CD8-positive, alpha-beta memory T cell (primary cell): ENCODE data around the gene TCOF1. TPM values are rescaled to one million over a fixed set of nuclear protein-coding genes. Genes with fewer than 3 reads are reported as not detected.

Source experiments
- CTCF ChIA-PET: fragments of 350-600 bp; sonication (Branson Sonifier 250); formaldehyde crosslinking; loops from one replicate; lab custom pipeline; 2021; ENCODE audit warnings: antibody characterized with exemption; lab: Charles Lee
- POLR2A ChIA-PET: fragments of 350-600 bp; sonication (Branson Sonifier 250); formaldehyde crosslinking; loops from one replicate; lab custom pipeline; 2021; ENCODE audit warnings: antibody characterized with exemption; lab: Charles Lee
- DNase-seq, 5 donors: peaks; one replicate each; pipeline versions ENCODE4 v3.0.0 to v3.0.0-alpha.2; 2020 to 2022; ENCODE audit warnings: mixed read lengths in 1 of 5
- H3K27ac ChIP-seq: one replicate; pipeline ENCODE4 v1.7.0; 2013; ENCODE audit warnings: low read depth, mild to moderate bottlenecking, low read length, moderate library complexity
- H3K27me3 ChIP-seq: 2 replicates; pipeline ENCODE4 v1.7.0; 2013; ENCODE audit warnings: low read length, mild to moderate bottlenecking; ENCODE audit not compliant: insufficient read depth, poor library complexity, severe bottlenecking
- H3K36me3 ChIP-seq: 2 replicates; pipeline ENCODE4 v1.7.0; 2013; ENCODE audit warnings: mild to moderate bottlenecking, low read length, moderate library complexity; ENCODE audit not compliant: insufficient read depth
- H3K4me1 ChIP-seq: 2 replicates; pipeline ENCODE4 v1.7.0; 2013; ENCODE audit warnings: mild to moderate bottlenecking, low read length, moderate library complexity; ENCODE audit not compliant: insufficient read depth
- H3K4me3 ChIP-seq: 2 replicates; pipeline ENCODE4 v1.7.0; 2013; ENCODE audit warnings: mild to moderate bottlenecking, low read length
- H3K9me3 ChIP-seq: 2 replicates; pipeline ENCODE4 v1.7.0; 2013; ENCODE audit warnings: mild to moderate bottlenecking, low read length
- H3K27ac Mint-ChIP-seq, 8 donors: one replicate each; pipeline ENCODE4 v1.8.0; 2020 to 2021; ENCODE audit warnings: mixed read lengths in 8 of 8, mild to moderate bottlenecking in 6 of 8, inconsistent platforms in 3 of 8, moderate library complexity in 3 of 8
- H3K27me3 Mint-ChIP-seq, 2 donors: one replicate each; pipeline ENCODE4 v1.8.0; 2020 to 2021; ENCODE audit warnings: mixed read lengths in 2 of 2, mild to moderate bottlenecking in 1 of 2, moderate library complexity in 1 of 2
- H3K36me3 Mint-ChIP-seq, 3 donors: one replicate each; pipeline ENCODE4 v1.8.0; 2020 to 2021; ENCODE audit warnings: mixed read lengths in 3 of 3, inconsistent platforms in 1 of 3, mild to moderate bottlenecking in 1 of 3
- H3K4me1 Mint-ChIP-seq, 3 donors: one replicate each; pipeline ENCODE4 v1.8.0; 2020 to 2021; ENCODE audit warnings: mixed read lengths in 3 of 3, inconsistent platforms in 1 of 3, mild to moderate bottlenecking in 1 of 3
- H3K4me3 Mint-ChIP-seq, 7 donors: one replicate each; pipeline ENCODE4 v1.8.0; 2020 to 2021; ENCODE audit warnings: mixed read lengths in 7 of 7, mild to moderate bottlenecking in 6 of 7, moderate library complexity in 4 of 7, inconsistent platforms in 2 of 7
- H3K9me3 Mint-ChIP-seq, 5 donors: one replicate each; pipeline ENCODE4 v1.8.0; 2020 to 2022; ENCODE audit warnings: mixed read lengths in 5 of 5, mild to moderate bottlenecking in 3 of 5, moderate library complexity in 2 of 5, inconsistent platforms in 1 of 5
- polyA plus RNA-seq: library from polyadenylated mRNA; unstranded; fragments of 300-500 nt; fragmentation: Illumina TruSeq; gene quantifications from one replicate; pipeline ENCODE4 v1.2.3, GENCODE V29; 2021
- total RNA-seq, 2 experiments: library from RNA; stranded (reverse); gene quantifications; one replicate each; pipeline ENCODE4 v1.2.3, GENCODE V29; 2021

TCOF1 gene
- total and polyA plus RNA-seq, 3 experiments from 2014 or later = 33.1 to 120 (median 116) TPM

DNA sequence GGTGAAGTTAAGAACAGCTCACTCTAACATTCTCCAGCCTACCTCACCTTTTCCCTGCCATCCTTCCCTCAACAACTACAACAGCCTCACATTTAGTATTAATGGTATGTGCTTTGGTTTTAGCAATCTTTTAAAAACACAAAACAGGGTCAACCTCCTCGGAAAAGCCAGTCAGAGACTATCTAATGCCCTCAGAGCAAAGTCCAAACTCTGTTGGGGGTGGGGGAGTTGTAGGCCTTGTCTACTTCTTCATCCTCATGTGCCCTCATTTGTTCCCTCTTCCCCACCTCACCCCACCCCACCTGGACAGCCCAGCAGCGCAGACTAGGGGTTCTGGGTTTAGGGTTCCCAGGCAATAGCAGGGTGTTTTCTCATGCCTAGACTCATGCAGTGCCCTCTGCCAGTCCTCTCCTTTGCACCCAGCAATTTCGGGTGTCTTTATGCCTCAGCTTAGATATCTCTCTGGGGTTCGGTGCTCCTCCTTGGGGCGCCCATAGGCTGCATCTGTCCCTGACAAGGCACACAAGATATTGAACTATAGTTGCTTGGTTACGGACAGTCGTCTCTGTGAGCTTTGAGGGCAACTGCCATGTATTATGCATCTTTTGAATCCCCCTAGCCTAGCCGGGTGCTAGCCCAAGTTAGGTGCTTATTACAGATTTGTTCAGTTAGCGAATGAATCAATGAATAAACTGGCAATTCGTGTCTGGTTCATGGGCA lies 762 bp upstream of the TCOF1 start:
- H3K9me3 ChIP-seq = no peaks in the 10 kb centered on the region
- H3K9me3 Mint-ChIP-seq = no peaks in the 10 kb centered on the region
- no peak for DNase-seq
- peaks cover 28% of the 10 kb centered on the region for H3K4me1 ChIP-seq
- ChIA-PET CTCF (interaction anchor here (1.0 kb wide), 1 partner anchor 94 kb away, joined by 3 read pairs; no protein-coding TSS in a partner anchor), POLR2A (interaction anchor here (1.6 kb wide), 1 partner anchor 54 kb away, joined by 4 read pairs; no protein-coding TSS in a partner anchor)
- peaks cover 42 to 50% (median 43%) of the 10 kb centered on the region in 3 donors for H3K4me1 Mint-ChIP-seq
- H3K27ac ChIP-seq = no peak overlapping the region
- peak overlapping the region; percentile 81 to 95 (median 90) for H3K4me3 Mint-ChIP-seq
- no peaks in the 10 kb centered on the region for H3K27me3 ChIP-seq
- H3K27me3 Mint-ChIP-seq = peaks cover 0 to 2% of the 10 kb centered on the region in 2 donors
- peaks cover 8% of the 10 kb centered on the region for H3K36me3 ChIP-seq
- H3K36me3 Mint-ChIP-seq = peaks cover 0 to 24% (median 5%) of the 10 kb centered on the region in 3 donors
- H3K27ac Mint-ChIP-seq = peak overlapping the region; percentile 82 to 97 (median 94)
- H3K4me3 ChIP-seq = peak overlapping the region; percentile 37

GRCh38 chr5:150358261-150359095 lies 981 bp downstream of the TCOF1 start:
- ChIA-PET POLR2A (interaction anchor here (1.6 kb wide), 1 partner anchor 52 kb away, joined by 4 read pairs; no protein-coding TSS in a partner anchor), CTCF (interaction anchor here (1.1 to 1.7 kb wide), 2 partner anchors 54 to 91 kb away, joined by 4 to 8 read pairs; partner anchors contain the start of genes CD74 and RPS14)
- Mint-ChIP-seq H3K9me3 (no peaks in the 10 kb centered on the region), H3K36me3 (peaks cover 3 to 41% (median 17%) of the 10 kb centered on the region in 3 donors), H3K27ac (peak overlapping the region; percentile 61 to 97 (median 87)), H3K4me1 (peaks cover 57 to 67% (median 60%) of the 10 kb centered on the region in 3 donors), H3K27me3 (peaks cover 0 to 2% of the 10 kb centered on the region in 2 donors), H3K4me3 (peak overlapping the region; percentile 81 to 95 (median 90))
- Histone ChIP-seq H3K9me3 (no peaks in the 10 kb centered on the region), H3K27me3 (no peaks in the 10 kb centered on the region), H3K4me3 (peak overlapping the region; percentile 61), H3K27ac (peak overlapping the region; percentile 78), H3K36me3 (peaks cover 25% of the 10 kb centered on the region), H3K4me1 (peaks cover 35% of the 10 kb centered on the region)
- no peak for DNase-seq

DNA sequence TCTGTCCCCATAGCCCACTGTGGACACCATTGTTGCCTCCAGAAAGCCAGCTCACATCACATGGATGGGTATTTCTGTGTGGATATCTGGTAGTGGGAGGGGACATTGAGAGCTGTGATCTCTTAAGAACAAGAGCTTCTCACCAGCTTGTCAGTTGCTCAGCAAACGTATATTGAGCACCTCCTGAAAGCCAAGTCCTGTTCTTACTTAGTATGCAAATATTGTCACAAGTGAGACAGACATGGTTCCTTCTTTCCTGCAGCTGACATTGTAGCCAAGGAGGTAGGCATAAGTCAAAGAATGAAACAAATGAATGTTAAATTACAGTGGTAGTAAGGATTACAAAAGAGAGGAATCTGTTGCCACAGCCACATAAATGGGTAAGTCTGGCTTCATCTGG lies 3.8 kb downstream of the TCOF1 start:
- Histone ChIP-seq H3K27ac (no peak overlapping the region), H3K9me3 (no peaks in the 10 kb centered on the region), H3K36me3 (peaks cover 41% of the 10 kb centered on the region), H3K4me3 (no peak overlapping the region), H3K4me1 (peaks cover 35% of the 10 kb centered on the region), H3K27me3 (no peaks in the 10 kb centered on the region)
- Mint-ChIP-seq H3K36me3 (peaks cover 3 to 65% (median 26%) of the 10 kb centered on the region in 3 donors), H3K27me3 (peaks cover 0 to 1% of the 10 kb centered on the region in 2 donors), H3K4me3 (peak overlapping the region in 1 of 7 donors; percentile 27), H3K4me1 (peaks cover 58 to 66% (median 60%) of the 10 kb centered on the region in 3 donors), H3K9me3 (no peaks in the 10 kb centered on the region), H3K27ac (peak overlapping the region in 7 of 8 donors; percentile 1 to 85 (median 39))
- no peak for DNase-seq
- ChIA-PET POLR2A (no interaction called here), CTCF (interaction anchor here (1.1 to 1.4 kb wide), 2 partner anchors 10 to 52 kb away, joined by 3 to 5 read pairs; partner anchors contain the start of gene CD74)

GRCh38 chr5:150363185-150363584 lies 5.7 kb downstream of the TCOF1 start:
- CTCF ChIA-PET = interaction anchor here (1.6 kb wide), 1 partner anchor 12 kb away, joined by 4 read pairs; no protein-coding TSS in a partner anchor
- Mint-ChIP-seq H3K4me1 (peaks cover 45 to 49% (median 48%) of the 10 kb centered on the region in 3 donors), H3K27ac (peak overlapping the region in 5 of 8 donors; percentile 5 to 83 (median 55)), H3K4me3 (peak overlapping the region in 1 of 7 donors; percentile 32), H3K27me3 (no peaks in the 10 kb centered on the region), H3K9me3 (no peaks in the 10 kb centered on the region), H3K36me3 (peaks cover 3 to 78% (median 26%) of the 10 kb centered on the region in 3 donors)
- peaks cover 27% of the 10 kb centered on the region for H3K4me1 ChIP-seq
- no peak overlapping the region for H3K27ac ChIP-seq
- peaks cover 54% of the 10 kb centered on the region for H3K36me3 ChIP-seq
- no peak for DNase-seq
- POLR2A ChIA-PET = no interaction called here
- no peaks in the 10 kb centered on the region for H3K9me3 ChIP-seq
- H3K4me3 ChIP-seq = no peak overlapping the region
- H3K27me3 ChIP-seq = no peaks in the 10 kb centered on the region

DNA sequence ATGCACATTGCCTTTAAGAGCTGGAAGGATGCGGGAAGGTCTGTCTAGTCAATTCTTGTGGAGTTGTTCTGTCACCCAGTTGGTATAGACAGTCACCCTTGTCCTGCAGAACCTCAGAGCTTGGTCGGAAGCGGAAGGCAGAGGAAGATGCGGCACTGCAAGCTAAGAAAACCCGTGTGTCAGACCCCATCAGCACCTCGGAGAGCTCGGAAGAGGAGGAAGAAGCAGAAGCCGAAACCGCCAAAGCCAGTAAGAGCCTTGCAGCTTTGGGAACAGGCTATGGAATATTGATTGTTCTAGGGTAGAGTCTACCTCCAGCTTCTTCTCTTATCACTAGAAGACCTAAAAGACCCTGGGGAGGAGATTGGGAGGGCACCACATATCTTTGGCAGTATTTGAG lies 6.5 kb downstream of the TCOF1 start:
- H3K4me3 Mint-ChIP-seq = no peak overlapping the region
- peaks cover 19% of the 10 kb centered on the region for H3K4me1 ChIP-seq
- no peaks in the 10 kb centered on the region for H3K9me3 ChIP-seq
- peaks cover 39 to 41% (median 41%) of the 10 kb centered on the region in 3 donors for H3K4me1 Mint-ChIP-seq
- H3K27me3 Mint-ChIP-seq = no peaks in the 10 kb centered on the region
- peak overlapping the region in 1 of 8 donors; percentile 54 for H3K27ac Mint-ChIP-seq
- H3K9me3 Mint-ChIP-seq = no peaks in the 10 kb centered on the region
- no peak for DNase-seq
- POLR2A ChIA-PET = no interaction called here
- H3K36me3 ChIP-seq = peaks cover 61% of the 10 kb centered on the region
- no peak overlapping the region for H3K27ac ChIP-seq
- CTCF ChIA-PET = interaction anchor here (0.9 to 1.6 kb wide), 3 partner anchors 13 to 146 kb away, joined by 3 to 4 read pairs (median 3); no protein-coding TSS in a partner anchor
- no peak overlapping the region for H3K4me3 ChIP-seq
- no peaks in the 10 kb centered on the region for H3K27me3 ChIP-seq
- peaks cover 3 to 86% (median 26%) of the 10 kb centered on the region in 3 donors for H3K36me3 Mint-ChIP-seq

GRCh38 chr5:150368526-150368925 lies 11.0 kb downstream of the TCOF1 start:
- Histone ChIP-seq H3K27me3 (no peaks in the 10 kb centered on the region), H3K4me3 (no peak overlapping the region), H3K9me3 (no peaks in the 10 kb centered on the region), H3K27ac (no peak overlapping the region), H3K36me3 (peaks cover 65% of the 10 kb centered on the region), H3K4me1 (no peaks in the 10 kb centered on the region)
- ChIA-PET POLR2A (no interaction called here), CTCF (interaction anchor here (1.9 kb wide), 1 partner anchor 18 kb away, joined by 5 read pairs; no protein-coding TSS in a partner anchor)
- H3K27me3 Mint-ChIP-seq = no peaks in the 10 kb centered on the region
- peaks cover under 1 to 2% (median under 1%) of the 10 kb centered on the region in 3 donors for H3K4me1 Mint-ChIP-seq
- H3K27ac Mint-ChIP-seq = peak overlapping the region in 2 of 8 donors; percentile 32 to 67
- H3K36me3 Mint-ChIP-seq = peaks cover 0 to 90% (median 27%) of the 10 kb centered on the region in 3 donors
- H3K9me3 Mint-ChIP-seq = no peaks in the 10 kb centered on the region
- DNase-seq = no peak
- no peak overlapping the region for H3K4me3 Mint-ChIP-seq

DNA sequence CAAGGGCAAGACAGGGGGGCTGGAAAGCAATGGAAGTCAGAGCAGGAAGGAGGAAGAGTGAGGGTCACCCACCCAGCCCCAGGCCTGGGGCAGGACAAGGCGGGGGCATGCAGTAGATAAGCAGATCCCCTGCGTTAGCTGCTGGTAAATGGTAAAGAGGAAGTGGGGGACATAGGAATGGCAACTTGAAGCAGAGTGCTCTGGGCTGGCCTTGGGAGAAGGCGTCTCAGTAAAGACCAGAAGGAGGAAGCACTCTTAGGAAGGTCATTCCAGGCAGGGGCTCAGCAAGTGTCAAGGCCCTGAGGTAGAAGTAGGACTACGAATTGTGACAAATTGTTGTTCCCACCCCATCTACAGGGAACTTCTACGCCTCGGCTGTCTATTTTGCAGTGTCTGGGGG lies 15.1 kb downstream of the TCOF1 start:
- Histone ChIP-seq H3K4me1 (peaks cover 13% of the 10 kb centered on the region), H3K36me3 (peaks cover 72% of the 10 kb centered on the region), H3K4me3 (no peak overlapping the region), H3K27ac (no peak overlapping the region), H3K27me3 (no peaks in the 10 kb centered on the region), H3K9me3 (no peaks in the 10 kb centered on the region)
- POLR2A ChIA-PET = interaction anchor here (0.6 kb wide), 1 partner anchor 826 kb away, joined by 3 read pairs; no protein-coding TSS in a partner anchor
- Mint-ChIP-seq H3K4me1 (peaks cover 18 to 25% (median 21%) of the 10 kb centered on the region in 3 donors), H3K27ac (peak overlapping the region in 7 of 8 donors; percentile 24 to 95 (median 80)), H3K36me3 (peaks cover 0 to 97% (median 19%) of the 10 kb centered on the region in 3 donors), H3K4me3 (peak overlapping the region in 2 of 7 donors; percentile 16 to 44), H3K27me3 (no peaks in the 10 kb centered on the region), H3K9me3 (no peaks in the 10 kb centered on the region)
- CTCF ChIA-PET = no interaction called here
- no peak for DNase-seq
